ENCODE measurements around the gene KCNE4. TPM values are rescaled to one million over a fixed set of nuclear protein-coding genes. Genes with fewer than 3 reads are reported as not detected.

The KCNE4 gene
- total RNA-seq, 1 donor from 2014 or later, result not detected

Other genes with a start within 250 kb of the KCNE4 start
- 47.9 and 54.6 TPM in 2 replicates for gene ACSL3, start 191.2 kb upstream of the KCNE4 start, total RNA-seq